NCI-H345 treated with DMSO at 0.1 percent for 48 hours (cell line): Measurements from ENCODE around the gene PPFIA2.

Source experiments
- DNase-seq: peaks from one replicate; lab custom pipeline; 2025; ENCODE audit not compliant: unreplicated experiment; lab: John Stamatoyannopoulos, UW

PPFIA2 gene

GRCh38 chr12:81365284-81365683, 393.9 kb downstream of the PPFIA2 start:
- no peak for DNase-seq

DNA sequence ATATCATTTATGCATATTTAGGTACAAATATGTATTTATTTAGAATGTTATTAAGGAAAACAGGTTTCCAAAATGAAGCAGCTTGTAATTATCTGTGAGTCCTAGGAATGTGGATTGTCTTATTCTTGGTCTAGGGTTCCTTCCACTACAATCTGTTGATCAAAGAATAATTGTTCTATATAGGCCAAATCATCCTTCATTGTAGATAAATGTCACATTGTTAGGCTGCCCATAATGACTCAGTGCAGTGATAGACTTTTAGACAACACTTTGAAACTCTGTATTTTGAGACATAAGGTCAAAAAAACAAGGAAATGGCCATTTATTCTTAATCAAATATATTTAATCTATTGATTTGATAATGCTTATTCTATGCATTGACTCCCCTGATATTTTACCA, 398.2 kb downstream of the PPFIA2 start:
- DNase-seq, result no peak

GRCh38 chr12:81359736-81360135, 399.4 kb downstream of the PPFIA2 start:
- no peak for DNase-seq

DNA sequence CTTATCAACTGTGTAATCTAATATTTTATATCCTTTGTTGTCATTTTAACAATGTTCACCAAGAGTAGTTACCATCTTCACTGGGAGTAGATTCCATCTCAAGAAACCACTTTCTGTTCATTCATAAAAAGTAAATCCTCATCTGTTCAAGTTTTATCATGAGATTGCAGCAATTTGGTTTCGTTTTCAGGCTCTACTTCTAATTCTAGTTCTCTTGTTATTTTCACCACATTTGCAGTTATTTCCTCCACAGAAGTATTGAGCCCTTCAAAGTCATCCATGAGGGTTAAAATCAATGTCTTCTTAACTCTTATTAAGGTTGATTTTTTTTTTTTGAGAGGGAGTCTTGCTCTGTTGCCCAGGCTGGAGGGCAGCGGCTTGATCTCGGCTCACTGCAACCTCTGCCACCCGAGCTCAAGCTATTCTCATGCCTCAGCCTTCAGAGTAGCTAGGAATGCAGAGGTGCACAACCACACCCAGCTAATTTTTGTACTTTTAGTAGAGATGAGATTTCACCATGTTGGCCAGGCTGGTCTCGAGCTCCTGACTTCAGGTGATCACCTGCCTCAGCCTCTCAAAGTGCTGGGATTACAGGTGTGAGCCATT, 404.7 kb downstream of the PPFIA2 start:
- DNase-seq, result no peak

GRCh38 chr12:81350309-81350708, 408.8 kb downstream of the PPFIA2 start:
- no peak for DNase-seq

DNA sequence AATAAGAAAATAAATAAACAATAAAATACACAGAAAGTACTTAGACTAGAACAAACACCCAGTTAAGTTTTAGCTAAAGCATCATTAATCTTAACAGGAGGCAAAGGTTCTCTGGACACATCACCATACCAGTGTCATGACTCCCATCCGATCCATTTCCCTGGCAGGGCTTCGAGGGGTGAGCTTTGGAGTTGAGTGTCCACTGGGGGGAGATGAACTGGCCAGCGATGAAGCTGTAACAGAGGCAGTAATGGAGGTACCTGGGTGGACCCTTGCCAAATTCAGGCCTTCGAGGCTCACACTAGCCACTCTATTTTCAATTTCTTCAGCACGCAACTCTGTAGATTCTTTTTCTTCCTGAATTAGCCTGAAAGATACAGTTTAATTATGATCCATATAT, 411.7 kb downstream of the PPFIA2 start:
- no peak for DNase-seq

GRCh38 chr12:81340910-81341309, 418.2 kb downstream of the PPFIA2 start:
- no peak for DNase-seq

DNA sequence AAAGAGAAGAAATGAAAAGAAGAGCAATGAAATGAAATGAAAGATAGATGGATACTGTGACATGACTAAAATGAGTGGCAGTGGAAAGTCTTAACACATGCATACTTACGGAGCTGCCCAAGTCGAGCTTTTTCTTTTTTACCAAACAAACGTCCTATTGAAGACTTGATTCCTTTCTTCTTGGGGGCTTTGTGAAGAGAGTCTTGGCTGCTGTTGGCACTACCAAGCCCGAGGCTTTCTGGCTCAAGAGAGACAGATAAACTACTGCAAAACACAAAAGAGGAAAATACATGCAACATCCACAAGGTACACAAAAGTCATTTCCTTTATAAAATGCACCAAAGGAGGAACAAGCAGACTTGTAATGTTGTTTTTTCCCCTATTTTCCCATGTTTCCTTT, 420.1 kb downstream of the PPFIA2 start:
- no peak for DNase-seq

GRCh38 chr12:81337886-81338285, 421.3 kb downstream of the PPFIA2 start:
- no peak for DNase-seq

DNA sequence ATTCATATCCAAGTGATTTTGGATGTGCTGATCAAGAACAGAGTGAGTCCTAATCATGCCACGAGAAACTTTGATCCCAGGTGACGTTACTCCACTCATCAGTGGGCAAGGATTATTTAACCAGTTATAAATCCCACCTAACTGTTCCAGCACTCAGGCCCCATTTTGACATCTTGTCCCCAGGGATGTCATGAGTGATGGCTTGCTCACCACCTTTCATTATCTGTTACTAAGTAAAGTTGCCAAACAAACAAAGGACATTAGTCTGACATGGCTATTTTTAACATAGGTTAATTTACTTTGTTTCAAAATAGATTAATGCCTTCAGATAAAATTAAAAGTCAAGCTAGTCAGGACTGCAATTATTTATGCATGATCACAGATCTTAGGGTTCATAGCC, 425.3 kb downstream of the PPFIA2 start:
- DNase-seq, result no peak

- DNase-seq, result no peak
Measured at GRCh38 chr12:81332054-81332453, 427.1 kb downstream of the PPFIA2 start.

DNA sequence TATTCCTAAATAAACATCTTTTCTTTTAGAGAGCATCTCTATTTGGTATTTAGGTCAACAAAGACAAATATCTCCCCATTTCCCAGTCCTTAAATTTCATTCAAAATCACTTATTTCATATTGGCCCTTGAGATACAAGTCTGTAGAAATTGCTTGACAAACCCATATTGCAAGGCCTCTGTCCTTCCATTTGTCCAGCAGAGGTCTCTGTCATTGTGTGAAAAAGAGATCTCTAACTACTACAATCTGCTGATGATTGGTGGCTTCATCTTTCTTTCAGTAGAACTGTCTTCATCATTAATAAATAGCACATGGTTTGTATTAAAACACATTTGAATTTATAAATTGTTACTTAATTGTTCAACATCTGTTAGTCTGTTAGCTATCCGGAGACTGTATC, 428.7 kb downstream of the PPFIA2 start:
- no peak for DNase-seq

DNA sequence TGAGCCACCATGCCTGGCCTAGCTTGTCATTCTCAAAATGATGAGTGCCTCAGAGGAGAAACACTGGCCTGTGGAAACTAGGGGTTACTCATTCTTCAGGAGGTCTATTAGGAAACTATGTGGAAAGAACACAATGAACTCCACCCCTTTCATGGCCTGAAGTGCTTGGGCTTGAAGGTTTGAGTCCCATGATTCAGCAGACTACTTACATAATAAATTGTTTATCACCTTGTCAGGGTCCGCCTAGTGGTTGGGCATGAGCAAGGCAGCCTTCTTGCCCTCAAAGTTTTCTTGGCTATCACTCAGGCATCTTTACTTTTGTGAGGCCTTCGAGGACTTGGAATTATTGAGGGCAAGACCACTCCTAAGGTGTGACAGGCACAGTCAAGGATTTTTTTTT, 430.1 kb downstream of the PPFIA2 start:
- no peak for DNase-seq

DNA sequence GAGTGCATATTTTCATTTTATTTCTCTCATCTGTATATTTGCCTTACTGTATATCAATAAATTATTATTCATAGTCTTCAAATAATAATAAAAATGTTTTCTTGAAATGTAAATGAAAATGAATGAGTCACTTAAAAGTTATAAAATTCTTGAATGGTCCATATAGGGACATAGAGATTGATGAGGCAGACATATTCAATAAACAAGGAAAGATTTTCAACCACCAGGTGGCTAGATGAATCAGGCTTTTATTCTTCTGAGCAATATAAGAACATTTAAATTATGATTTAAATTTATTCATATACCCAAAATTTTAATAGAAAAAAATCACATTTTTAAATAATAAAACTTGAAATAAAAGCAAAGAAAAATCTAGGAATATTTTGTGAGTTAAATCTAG, 431.7 kb downstream of the PPFIA2 start:
- no peak for DNase-seq

DNA sequence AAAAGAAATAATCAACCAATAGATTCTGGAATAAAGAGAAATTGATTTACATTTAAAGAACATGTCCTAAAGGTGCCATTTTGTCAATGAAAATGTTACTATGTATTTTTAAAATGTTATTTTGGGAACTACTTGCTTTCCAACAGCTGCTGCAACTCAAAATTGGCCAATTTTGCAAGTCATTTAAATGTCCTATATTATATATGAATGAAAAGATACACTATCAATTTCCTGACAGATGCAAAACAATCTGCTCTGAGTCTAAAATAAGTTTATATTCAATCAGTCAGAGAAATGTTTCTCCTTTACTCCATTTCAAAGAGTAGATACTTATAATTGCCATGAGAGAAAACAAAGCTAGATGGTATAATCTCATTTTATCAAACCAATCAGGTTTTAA, 434.1 kb downstream of the PPFIA2 start:
- DNase-seq, result no peak

- DNase-seq, result no peak
Measured at GRCh38 chr12:81314903-81315531, 444.1 kb downstream of the PPFIA2 start.

DNA sequence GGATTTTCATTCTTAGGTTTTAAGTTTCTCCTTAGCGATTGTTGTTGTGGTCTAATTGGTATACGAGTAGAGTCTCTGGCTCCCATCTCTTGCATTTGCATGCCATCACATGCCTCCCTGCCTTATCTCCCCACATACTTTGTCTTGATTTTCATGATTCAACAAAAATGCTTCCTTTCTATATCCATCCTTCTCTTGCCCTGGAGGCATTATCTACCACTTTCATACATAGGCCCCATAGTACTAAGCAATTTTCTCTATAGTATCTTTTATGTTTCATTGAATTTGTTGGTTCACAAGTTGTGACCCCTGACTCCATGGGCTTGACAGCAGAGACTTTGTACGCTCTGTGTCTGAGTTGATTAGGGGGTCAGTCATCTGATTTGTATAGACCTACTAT, 455.2 kb downstream of the PPFIA2 start:
- no peak for DNase-seq

DNA sequence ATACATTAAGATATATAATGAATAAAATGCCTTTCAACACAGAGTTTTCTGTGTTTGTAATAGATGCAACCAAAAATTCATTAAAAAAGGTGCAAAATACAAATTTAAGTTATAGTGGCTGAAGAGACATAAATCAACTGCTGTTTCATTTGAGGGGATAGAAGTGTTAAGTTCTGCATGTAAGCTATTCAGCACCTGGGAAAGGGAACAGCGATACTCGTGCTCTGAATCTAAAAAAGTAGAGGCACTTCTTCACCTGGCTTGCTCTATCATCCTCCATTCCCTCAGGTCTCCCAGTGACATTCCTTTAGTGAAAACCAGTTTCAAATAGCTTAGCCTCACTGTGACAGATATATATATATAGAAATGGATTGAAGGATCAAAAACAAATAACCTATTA, 458.7 kb downstream of the PPFIA2 start:
- DNase-seq, result no peak

DNA sequence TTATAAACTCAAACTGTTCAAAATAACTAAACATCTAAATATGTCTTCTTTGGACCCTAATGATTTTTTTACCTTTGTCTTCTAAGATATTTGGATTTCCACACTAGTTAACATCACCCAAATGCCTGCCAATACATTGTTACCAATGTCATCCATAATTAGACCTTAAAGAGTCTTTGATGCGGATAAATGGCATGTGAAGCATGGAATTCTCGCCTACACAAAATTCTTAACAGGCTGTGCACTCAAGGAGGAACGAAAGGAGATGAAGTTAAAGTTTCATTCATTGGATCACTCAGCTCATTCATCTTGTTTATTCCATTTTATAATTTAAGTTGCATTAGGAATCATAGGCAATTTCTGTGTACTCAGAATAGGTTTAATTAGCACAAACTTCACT, 461.5 kb downstream of the PPFIA2 start:
- DNase-seq, result no peak

GRCh38 chr12:81296556-81297305, 462.4 kb downstream of the PPFIA2 start:
- DNase-seq, result no peak

DNA sequence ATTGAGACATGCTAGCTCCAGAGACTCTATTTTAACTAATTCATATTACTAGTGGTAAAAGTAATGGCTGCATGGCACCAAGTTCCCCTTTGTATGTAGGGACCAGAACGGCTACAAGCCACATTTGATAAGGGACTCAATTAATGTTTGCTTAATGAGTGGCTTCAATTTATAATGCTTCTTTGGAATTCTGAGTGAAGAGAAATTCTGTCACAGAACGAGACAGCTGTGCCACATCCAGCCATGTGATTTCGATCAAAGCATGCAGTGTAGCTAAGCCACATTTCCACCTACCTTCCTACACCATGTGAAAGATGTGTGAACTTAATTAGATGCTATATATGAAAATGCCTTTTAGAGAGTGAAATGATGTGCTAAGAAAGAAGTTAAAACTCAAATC, 463.9 kb downstream of the PPFIA2 start:
- no peak for DNase-seq

DNA sequence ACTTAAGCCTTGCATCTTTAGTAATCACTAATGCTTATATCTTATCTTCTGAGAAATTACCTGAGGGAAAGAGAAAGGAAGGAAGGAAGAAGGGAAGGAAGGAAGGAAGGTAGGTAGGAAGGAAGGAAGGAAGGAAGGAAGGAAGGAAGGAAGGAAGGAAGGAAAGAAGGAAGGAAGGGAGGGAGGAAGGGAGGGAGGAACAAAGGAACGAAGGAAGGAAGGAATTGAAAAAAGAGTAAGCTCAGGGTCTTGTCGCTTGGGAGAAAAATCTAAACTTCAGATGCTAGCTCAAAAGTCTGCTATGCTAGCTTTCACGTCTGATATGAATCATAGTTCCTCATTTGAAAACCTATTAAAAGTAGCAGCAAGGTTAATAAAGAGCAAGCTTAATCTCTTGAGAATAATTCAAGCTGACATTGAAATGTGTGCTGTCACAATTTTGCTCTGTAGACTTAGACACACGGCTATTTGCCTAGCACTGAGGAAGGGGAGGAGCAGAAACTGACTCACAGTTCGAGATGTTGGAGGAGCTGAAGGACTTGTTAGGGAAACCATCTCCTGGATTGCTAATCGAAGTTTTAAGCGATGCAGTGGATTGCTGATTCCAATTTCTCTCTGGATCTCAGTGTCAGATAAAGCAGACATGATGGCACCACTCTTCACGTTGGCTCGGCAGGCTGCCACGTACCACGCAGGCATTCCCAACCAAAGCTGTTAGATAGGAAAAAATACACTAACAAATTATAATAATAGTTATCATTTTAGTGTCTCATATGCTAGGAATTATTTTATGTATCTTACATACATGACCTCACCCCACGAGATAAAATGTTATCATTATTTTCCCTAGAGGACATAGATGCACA, 464.6 kb downstream of the PPFIA2 start:
- DNase-seq, result no peak
